Measurements from ENCODE around the gene ARHGEF17. TPM values are rescaled to one million over a fixed set of nuclear protein-coding genes. Genes with fewer than 3 reads are reported as not detected.

ARHGEF17 gene
- total RNA-seq, 2 experiments from 2014 or later = 0.19 TPM; not detected in 1

DNA sequence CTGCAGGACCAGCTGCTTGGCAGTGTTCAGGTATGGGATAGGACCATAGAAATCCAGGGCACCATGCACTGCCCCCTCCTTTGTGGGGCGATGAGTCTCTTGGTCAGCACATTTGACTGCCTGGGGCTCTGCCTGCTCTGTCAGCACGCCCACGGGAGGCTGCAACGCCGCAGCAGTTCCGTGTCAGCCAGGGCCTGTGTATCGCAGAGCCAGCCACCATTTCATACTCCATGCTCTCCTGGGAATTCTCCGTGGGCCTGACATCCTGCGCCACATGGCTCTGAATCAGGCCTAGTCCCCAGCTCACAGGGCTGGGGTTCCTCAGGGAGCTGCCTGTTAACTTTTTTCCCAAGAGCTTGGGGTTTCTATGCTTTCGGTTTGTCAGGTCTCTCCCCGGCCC, 51.3 kb downstream of the ARHGEF17 start:
- no peak overlapping the region for H3K27ac Mint-ChIP-seq
- no peak for DNase-seq
- intact Hi-C loops (cut with micrococcal nuclease) = no loop called here
- no peak overlapping the region for H3K4me3 Mint-ChIP-seq
- no peaks in the 10 kb centered on the region for H3K27me3 Mint-ChIP-seq (ENCODE audit: low read depth)
- no peaks in the 10 kb centered on the region for H3K4me1 Mint-ChIP-seq (ENCODE audit: low read depth)
- CTCF ChIA-PET = interaction anchor here (0.6 to 4.2 kb wide), 4 partner anchors 9 to 301 kb away, joined by 3 to 46 read pairs (median 8); no protein-coding TSS in a partner anchor
- no peaks in the 10 kb centered on the region for H3K36me3 Mint-ChIP-seq (ENCODE audit: low read depth)
- H3K9me3 Mint-ChIP-seq = no peaks in the 10 kb centered on the region

DNA sequence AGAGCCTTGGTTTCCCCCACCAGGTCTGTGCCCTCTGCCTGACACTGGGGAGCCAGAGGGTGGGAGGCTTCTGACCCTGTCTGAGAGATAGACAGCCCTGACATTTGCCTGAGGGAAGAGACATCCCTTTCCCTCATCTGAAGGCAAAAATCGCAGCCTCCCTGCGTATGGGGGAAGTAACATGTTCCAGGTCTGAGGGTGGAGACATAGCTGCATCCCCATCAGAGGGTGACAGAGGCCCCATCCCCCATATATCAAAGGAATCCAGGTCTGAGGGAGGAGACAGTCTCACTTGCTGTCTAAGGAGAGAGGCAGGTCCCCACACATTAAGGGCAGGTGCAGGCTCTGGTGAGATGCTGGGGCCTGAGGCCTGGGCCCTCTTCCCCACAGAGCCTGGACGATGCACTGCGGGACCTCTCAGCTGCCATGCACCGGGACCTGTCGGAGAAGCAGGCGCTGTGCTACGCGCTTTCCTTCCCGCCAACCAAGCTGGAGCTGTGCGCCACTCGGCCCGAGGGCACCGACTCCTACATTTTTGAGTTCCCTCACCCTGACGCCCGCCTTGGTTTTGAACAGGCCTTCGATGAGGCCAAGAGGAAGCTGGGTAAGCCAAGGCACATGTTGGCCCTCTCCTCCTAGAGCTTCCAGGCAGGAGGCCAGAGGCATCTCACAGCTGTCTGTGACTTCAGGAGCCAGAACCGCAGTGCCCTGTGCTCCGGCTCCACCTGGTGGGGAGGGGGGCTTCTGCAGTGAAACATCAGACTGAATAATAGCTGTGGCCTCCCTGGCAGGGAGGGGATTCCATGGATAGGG, 52.1 kb downstream of the ARHGEF17 start:
- peak; percentile 46 for DNase-seq
- no peak overlapping the region for H3K27ac Mint-ChIP-seq
- H3K4me1 Mint-ChIP-seq (ENCODE audit: low read depth) = no peaks in the 10 kb centered on the region
- CTCF ChIA-PET = interaction anchor here (0.7 to 4.2 kb wide), 8 partner anchors 10 to 300 kb away, joined by 3 to 46 read pairs (median 4); partner anchors contain the start of gene ARHGEF17
- H3K9me3 Mint-ChIP-seq = no peaks in the 10 kb centered on the region
- intact Hi-C loops (cut with micrococcal nuclease) = no loop called here
- H3K4me3 Mint-ChIP-seq = no peak overlapping the region
- no peaks in the 10 kb centered on the region for H3K36me3 Mint-ChIP-seq (ENCODE audit: low read depth)
- H3K27me3 Mint-ChIP-seq (ENCODE audit: low read depth) = no peaks in the 10 kb centered on the region

DNA sequence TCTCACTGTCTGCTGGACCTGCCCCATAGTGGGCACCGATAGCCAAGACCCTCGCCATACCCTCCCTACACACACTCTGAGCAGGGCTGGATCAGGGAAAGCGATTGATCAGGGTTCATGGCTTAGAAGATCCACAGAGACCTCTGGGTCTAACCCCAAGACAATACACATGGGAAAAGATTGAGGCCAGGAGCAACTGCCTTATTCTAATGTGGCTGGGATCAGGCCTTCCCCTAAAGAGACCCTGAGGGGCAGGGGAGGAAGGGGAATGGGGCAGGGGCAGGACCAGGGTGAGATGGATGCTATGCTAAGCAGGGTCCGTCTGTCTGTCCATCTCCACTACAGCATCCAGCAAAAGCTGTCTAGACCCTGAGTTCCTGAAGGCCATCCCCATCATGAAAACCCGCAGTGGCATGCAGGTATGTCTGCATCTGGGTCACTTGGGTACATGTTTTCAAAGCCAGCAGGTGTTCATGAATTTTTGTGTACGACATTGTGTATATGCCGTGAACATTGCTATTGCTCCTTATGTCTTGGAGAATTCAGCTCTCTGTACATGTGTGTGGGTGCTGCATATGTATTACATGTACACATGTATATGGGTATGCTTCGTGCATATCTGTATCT, 52.8 kb downstream of the ARHGEF17 start:
- H3K4me3 Mint-ChIP-seq = no peak overlapping the region
- no peak for DNase-seq
- no peaks in the 10 kb centered on the region for H3K9me3 Mint-ChIP-seq
- H3K27me3 Mint-ChIP-seq (ENCODE audit: low read depth) = no peaks in the 10 kb centered on the region
- H3K36me3 Mint-ChIP-seq (ENCODE audit: low read depth) = no peaks in the 10 kb centered on the region
- CTCF ChIA-PET = interaction anchor here (0.9 to 4.2 kb wide), 7 partner anchors 10 to 203 kb away, joined by 3 to 46 read pairs (median 5); partner anchors contain the start of gene ARHGEF17
- H3K27ac Mint-ChIP-seq = no peak overlapping the region
- intact Hi-C loops (cut with micrococcal nuclease) = no loop called here
- H3K4me1 Mint-ChIP-seq (ENCODE audit: low read depth) = peaks cover 2% of the 10 kb centered on the region

DNA sequence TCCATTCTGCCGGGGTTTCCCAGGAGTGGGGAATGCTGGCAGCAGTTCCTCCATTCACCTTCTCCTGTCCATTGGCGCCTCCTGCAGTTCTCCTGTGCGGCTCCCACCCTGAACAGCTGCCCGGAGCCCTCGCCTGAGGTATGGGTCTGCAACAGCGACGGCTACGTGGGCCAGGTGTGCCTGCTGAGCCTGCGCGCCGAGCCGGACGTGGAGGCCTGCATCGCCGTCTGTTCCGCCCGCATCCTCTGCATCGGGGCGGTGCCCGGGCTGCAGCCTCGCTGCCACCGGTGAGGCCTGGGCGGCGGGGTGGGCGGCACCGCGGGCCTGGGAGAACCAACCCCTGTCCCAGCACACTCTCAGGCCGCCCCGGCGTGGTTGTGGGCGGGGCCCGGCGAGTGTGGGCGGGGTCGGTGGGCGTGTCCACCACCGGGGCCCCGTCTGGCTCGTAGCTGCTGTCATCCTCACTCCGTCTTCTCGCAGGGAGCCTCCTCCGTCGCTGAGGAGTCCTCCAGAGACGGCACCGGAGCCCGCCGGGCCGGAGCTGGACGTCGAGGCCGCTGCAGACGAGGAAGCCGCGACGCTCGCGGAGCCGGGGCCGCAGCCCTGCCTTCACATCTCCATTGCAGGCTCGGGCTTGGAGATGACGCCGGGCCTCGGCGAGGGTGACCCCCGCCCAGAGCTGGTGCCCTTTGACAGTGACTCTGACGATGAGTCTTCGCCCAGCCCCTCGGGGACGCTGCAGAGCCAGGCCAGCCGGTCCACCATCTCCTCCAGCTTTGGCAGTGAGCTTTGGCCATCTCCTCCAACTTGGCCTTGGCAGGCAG, 54.1 kb downstream of the ARHGEF17 start:
- no peak overlapping the region for H3K27ac Mint-ChIP-seq
- H3K4me3 Mint-ChIP-seq = no peak overlapping the region
- H3K4me1 Mint-ChIP-seq (ENCODE audit: low read depth) = peaks cover 14% of the 10 kb centered on the region
- DNase-seq = no peak
- CTCF ChIA-PET = interaction anchor here (1.9 kb wide), 1 partner anchor 55 kb away, joined by 8 read pairs; the partner anchor contains the start of gene ARHGEF17
- no peaks in the 10 kb centered on the region for H3K36me3 Mint-ChIP-seq (ENCODE audit: low read depth)
- intact Hi-C loops (cut with micrococcal nuclease) = no loop called here
- no peaks in the 10 kb centered on the region for H3K27me3 Mint-ChIP-seq (ENCODE audit: low read depth)
- peaks cover 2% of the 10 kb centered on the region for H3K9me3 Mint-ChIP-seq

DNA sequence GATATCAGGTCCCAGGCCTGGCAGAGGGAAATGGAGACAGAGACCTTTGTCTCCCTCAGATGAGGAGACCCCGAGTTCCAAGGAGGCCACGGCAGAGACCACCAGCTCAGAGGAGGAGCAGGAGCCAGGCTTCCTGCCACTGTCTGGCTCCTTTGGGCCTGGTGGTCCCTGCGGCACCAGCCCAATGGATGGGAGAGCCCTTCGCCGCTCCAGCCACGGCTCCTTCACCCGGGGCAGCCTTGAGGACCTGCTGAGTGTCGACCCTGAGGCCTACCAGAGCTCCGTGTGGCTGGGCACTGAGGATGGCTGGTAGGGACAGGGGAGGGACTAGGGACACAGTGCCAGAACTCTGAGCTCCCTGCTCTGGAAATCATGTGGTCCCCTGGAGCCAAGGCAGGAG, 55.1 kb downstream of the ARHGEF17 start:
- Mint-ChIP-seq H3K9me3 (peaks cover 2% of the 10 kb centered on the region), H3K27me3 (ENCODE audit: low read depth) (no peaks in the 10 kb centered on the region), H3K4me3 (no peak overlapping the region), H3K36me3 (ENCODE audit: low read depth) (no peaks in the 10 kb centered on the region), H3K27ac (no peak overlapping the region), H3K4me1 (ENCODE audit: low read depth) (peaks cover 23% of the 10 kb centered on the region)
- DNase-seq = no peak
- CTCF ChIA-PET = interaction anchor here (1.1 to 1.9 kb wide), 2 partner anchors 9 to 12 kb away, joined by 3 to 21 read pairs; no protein-coding TSS in a partner anchor
- intact Hi-C loops (cut with micrococcal nuclease) = no loop called here

DNA sequence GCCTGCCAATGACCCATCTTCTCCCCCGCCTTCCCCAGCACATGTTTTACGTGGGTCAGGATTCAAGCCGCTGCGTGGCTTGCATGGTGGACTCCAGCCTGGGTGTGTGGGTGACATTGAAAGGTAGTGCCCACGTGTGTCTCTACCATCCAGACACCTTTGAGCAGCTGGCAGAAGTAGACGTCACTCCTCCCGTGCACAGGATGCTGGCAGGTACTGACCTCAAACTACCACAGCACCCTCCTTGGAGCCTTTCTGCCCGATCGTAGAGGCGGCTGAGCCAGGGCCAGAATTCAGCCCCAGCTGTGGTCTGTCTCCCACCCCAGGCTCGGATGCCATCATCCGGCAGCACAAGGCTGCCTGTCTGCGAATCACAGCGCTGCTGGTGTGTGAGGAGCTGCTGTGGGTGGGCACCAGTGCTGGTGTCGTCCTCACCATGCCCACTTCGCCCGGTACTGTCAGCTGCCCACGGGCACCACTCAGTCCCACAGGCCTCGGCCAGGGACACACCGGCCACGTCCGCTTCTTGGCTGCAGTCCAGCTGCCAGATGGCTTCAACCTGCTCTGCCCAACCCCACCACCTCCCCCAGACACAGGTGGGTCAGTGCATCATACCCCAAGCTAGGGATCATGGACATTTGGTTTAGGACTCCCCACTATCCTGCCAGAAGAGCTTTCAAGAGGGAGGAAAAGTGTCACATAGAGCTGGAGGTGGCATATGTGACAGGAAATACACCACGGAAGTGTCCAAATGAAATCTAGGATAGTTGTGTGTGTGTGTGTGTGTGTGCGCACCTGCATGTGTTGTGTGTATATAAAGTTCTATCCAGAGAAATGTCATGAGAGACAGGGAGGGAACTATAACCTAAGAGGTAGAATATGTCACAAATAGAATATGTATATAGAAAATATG, 57.5 kb downstream of the ARHGEF17 start:
- Mint-ChIP-seq H3K27me3 (ENCODE audit: low read depth) (no peaks in the 10 kb centered on the region), H3K4me3 (no peak overlapping the region), H3K9me3 (peaks cover 2% of the 10 kb centered on the region), H3K36me3 (ENCODE audit: low read depth) (no peaks in the 10 kb centered on the region), H3K27ac (peak overlapping the region; percentile 47), H3K4me1 (ENCODE audit: low read depth) (peaks cover 23% of the 10 kb centered on the region)
- no peak for DNase-seq
- intact Hi-C loops (cut with micrococcal nuclease) = no loop called here
- CTCF ChIA-PET = interaction anchor here (1.1 to 1.3 kb wide), 4 partner anchors 15 to 297 kb away, joined by 3 to 6 read pairs (median 4); no protein-coding TSS in a partner anchor

DNA sequence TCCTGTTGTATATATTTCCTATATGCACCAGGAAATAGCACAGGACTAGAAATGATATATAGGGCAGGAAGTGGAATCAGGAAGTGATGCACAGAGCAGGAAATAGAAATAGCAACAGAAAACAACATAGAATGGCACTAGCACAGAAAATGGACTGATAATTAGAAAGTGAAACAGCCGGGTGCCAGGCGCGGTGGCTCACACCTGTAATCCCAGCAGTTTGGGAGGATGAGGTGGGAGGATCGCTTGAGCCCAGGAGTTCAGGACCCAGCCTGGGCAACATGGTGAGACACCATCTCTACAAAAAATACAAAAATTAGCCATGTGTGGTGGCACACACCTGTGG, 58.2 kb downstream of the ARHGEF17 start:
- Mint-ChIP-seq H3K27me3 (ENCODE audit: low read depth) (no peaks in the 10 kb centered on the region), H3K9me3 (peaks cover 2% of the 10 kb centered on the region), H3K36me3 (ENCODE audit: low read depth) (no peaks in the 10 kb centered on the region), H3K4me3 (no peak overlapping the region), H3K4me1 (ENCODE audit: low read depth) (peaks cover 23% of the 10 kb centered on the region), H3K27ac (peak overlapping the region; percentile 47)
- peak; percentile 41 for DNase-seq
- intact Hi-C loops (cut with micrococcal nuclease) = no loop called here
- CTCF ChIA-PET = interaction anchor here (1.0 to 1.3 kb wide), 4 partner anchors 15 to 294 kb away, joined by 3 to 6 read pairs (median 4); no protein-coding TSS in a partner anchor

DNA sequence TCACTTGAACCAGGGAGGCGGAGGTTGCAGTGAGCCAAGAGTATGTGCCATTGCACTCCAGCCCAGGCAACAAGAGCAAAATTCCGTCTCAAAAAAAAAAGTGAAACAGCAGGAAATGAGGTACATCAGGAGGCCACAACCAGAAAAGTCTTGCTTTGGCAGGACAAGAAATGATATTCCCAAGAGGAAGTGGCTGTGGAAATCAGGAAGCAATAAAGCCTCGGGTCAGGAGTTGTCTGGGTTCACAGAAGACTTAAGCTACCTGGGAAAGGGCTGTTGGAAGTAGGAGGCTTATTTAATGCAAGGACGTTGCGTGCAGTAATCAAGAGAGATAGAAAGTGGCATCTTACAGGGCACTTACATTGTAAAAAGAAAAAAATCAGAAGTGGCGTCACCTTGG, 58.9 kb downstream of the ARHGEF17 start:
- DNase-seq = no peak
- intact Hi-C loops (cut with micrococcal nuclease) = no loop called here
- peak overlapping the region; percentile 75 for H3K27ac Mint-ChIP-seq
- peaks cover 2% of the 10 kb centered on the region for H3K9me3 Mint-ChIP-seq
- no peaks in the 10 kb centered on the region for H3K36me3 Mint-ChIP-seq (ENCODE audit: low read depth)
- no peak overlapping the region for H3K4me3 Mint-ChIP-seq
- no peaks in the 10 kb centered on the region for H3K27me3 Mint-ChIP-seq (ENCODE audit: low read depth)
- CTCF ChIA-PET = interaction anchor here (0.6 to 1.0 kb wide), 2 partner anchors 16 to 1563 kb away, joined by 3 to 6 read pairs; no protein-coding TSS in a partner anchor
- H3K4me1 Mint-ChIP-seq (ENCODE audit: low read depth) = peaks cover 23% of the 10 kb centered on the region

DNA sequence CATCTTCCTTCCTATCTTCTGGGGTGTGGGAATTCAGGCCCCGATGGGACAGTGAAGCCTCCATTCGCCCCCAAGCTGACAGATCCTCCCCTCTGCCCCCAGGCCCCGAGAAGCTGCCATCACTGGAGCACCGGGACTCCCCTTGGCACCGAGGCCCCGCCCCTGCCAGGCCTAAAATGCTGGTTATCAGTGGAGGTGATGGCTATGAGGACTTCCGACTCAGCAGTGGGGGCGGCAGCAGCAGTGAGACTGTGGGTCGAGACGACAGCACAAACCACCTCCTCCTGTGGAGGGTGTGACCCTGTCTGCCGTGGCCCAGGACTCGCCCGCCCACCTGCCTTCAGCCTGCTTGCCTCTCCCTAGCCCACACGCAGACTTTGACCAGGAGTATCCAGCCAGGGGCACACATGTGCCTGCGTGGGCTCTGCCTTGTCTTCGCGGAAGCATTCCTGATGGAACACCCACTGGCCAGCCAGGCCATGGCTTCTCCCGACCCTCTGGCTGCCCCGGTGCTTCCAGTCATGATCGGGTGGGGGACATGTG, 59.5 kb downstream of the ARHGEF17 start:
- no peak for DNase-seq

DNA sequence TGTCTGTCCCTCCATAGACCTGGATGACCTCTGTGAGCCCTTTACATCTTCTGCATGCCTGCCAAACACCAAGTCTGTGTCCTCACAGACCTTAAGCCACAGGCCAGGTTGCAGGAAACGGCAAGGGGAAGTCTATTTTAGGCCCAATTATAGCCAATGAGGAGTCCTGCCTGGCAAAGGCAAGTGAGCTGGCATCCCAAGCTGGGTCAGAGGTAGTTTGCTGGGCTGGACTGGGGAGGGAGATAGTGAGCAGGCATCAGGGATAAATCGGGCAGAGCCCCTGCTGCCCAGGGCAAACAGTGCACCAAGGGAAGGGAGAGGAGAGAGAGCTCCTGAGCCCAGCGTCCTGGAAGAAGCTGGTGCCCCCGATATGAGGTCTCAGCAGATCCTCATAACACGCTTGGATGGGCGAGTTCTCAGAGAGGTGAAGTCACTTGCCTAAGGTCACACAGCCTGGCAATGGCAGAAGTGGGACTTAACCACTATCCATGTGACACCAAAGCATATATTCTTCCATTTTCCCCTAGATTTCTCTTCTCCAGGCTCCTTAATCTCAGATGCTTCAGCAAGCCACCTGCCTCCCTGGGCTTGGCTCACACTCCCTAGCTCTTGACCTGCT, 64.4 kb downstream of the ARHGEF17 start:
- CTCF ChIA-PET = interaction anchor here (0.8 to 5.1 kb wide), 5 partner anchors 9 to 276 kb away, joined by 3 to 36 read pairs (median 4); no protein-coding TSS in a partner anchor
- Mint-ChIP-seq H3K36me3 (ENCODE audit: low read depth) (peaks cover 4% of the 10 kb centered on the region), H3K9me3 (no peaks in the 10 kb centered on the region), H3K4me1 (ENCODE audit: low read depth) (peaks cover 20% of the 10 kb centered on the region), H3K27ac (no peak overlapping the region), H3K4me3 (no peak overlapping the region), H3K27me3 (ENCODE audit: low read depth) (no peaks in the 10 kb centered on the region)
- intact Hi-C loops (cut with micrococcal nuclease) = loop anchor here (10.0 kb wide), 1 partner anchor 392 kb away; the partner anchor contains the start of gene RAB6A
- DNase-seq = no peak

More for the DNA sequence above, 59.5 kb downstream of the ARHGEF17 start:
- Mint-ChIP-seq H3K27ac (no peak overlapping the region), H3K9me3 (peaks cover 2% of the 10 kb centered on the region), H3K27me3 (ENCODE audit: low read depth) (no peaks in the 10 kb centered on the region), H3K4me3 (no peak overlapping the region), H3K36me3 (ENCODE audit: low read depth) (no peaks in the 10 kb centered on the region), H3K4me1 (ENCODE audit: low read depth) (peaks cover 23% of the 10 kb centered on the region)
- intact Hi-C loops (cut with micrococcal nuclease) = no loop called here
- CTCF ChIA-PET = interaction anchor here (0.6 to 1.6 kb wide), 3 partner anchors 16 to 1563 kb away, joined by 3 to 6 read pairs (median 5); no protein-coding TSS in a partner anchor
